Suprapubic skin (tissue), 4 donors: ENCODE data around the gene GLG1. TPM values are rescaled to one million over a fixed set of nuclear protein-coding genes. Genes with fewer than 3 reads are reported as not detected.

Experiments
- DNase-seq, 2 donors: peaks; one replicate each; pipeline ENCODE4 v3.0.0-alpha.2; 2019; ENCODE audit warnings: low spot score in 2 of 2
- H3K27ac ChIP-seq: fragments of 200-600 bp; sonication (generic); one replicate; pipeline ENCODE4 v1.5.1; 2019
- H3K27me3 ChIP-seq: fragments of 200-600 bp; sonication (generic); one replicate; pipeline ENCODE4 v1.5.1; 2019
- H3K36me3 ChIP-seq: fragments of 200-600 bp; sonication (generic); one replicate; pipeline ENCODE4 v1.5.1; 2019
- H3K4me1 ChIP-seq: fragments of 200-600 bp; sonication (generic); one replicate; pipeline ENCODE4 v1.5.1; 2019
- H3K4me3 ChIP-seq: fragments of 200-600 bp; sonication (generic); one replicate; pipeline ENCODE4 v1.5.1; 2019; ENCODE audit warnings: mild to moderate bottlenecking
- H3K9me3 ChIP-seq: fragments of 200-600 bp; sonication (generic); one replicate; pipeline ENCODE4 v1.5.1; 2019
- EP300 ChIP-seq: sonication (generic); formaldehyde crosslinking; IDR thresholded peaks from one replicate; pipeline ENCODE4 v1.6.1; 2017; ENCODE audit warnings: antibody characterized with exemption
- POLR2A ChIP-seq, 2 donors: fragments of 450-650 bp; IDR thresholded peaks; one replicate each; pipeline ENCODE4 v1.6.1; 2017; ENCODE audit warnings: antibody characterized with exemption in 2 of 2, mild to moderate bottlenecking in 2 of 2, moderate library complexity in 2 of 2
- POLR2AphosphoS5 ChIP-seq, 3 donors: sonication (generic); formaldehyde crosslinking; IDR thresholded peaks; one replicate each; pipeline ENCODE4 v1.6.1; 2017; ENCODE audit warnings: antibody characterized with exemption in 3 of 3
- WGBS: methylation state at CpG from one replicate; pipeline ENCODE4 v1.1.5; 2018; 5-methylcytosine and 5-hydroxymethylcytosine counted together
- total RNA-seq, 4 donors: library from RNA; depleted of rRNA; stranded (reverse); fragments of >200 nt; gene quantifications; one replicate each; pipeline ENCODE4 v1.1.0, GENCODE V29; 2016
- TF ChIP-seq, protein P1 (sequence below), 2 donors: fragments of 200-600 bp in 1 of 2; fragments of 450-650 bp in 1 of 2; sonication (generic) in 1 of 2; IDR thresholded peaks; one replicate each; pipeline ENCODE4 v1.5.1; 2016 to 2019; ENCODE audit warnings: antibody characterized with exemption in 2 of 2, mild to moderate bottlenecking in 1 of 2, moderate library complexity in 1 of 2

Gene GLG1
- total RNA-seq, 4 donors from 2014 or later, result 62.5 to 160 (median 89.6) TPM

DNA sequence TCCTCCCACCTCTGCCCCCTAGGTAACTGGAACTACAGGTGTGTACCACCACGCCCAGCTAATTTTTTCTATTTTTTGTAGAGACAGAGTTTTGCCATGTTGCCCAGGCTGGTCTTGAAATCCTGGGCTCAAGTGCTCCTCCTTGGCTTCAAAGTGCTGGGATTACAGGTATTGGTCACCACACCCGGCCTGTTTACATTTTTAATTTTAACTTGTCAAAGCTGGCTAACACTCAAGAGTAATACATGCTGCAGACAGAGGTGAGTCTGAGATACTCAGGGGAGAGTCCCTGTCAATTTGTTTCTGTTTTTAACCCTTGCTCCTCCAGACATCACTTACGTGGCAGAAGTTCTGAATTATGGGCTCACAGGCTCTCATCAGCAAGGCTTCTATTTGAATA, 134.9 kb downstream of the GLG1 start:
- no peak for TF ChIP-seq EP300
- no peak for TF ChIP-seq POLR2AphosphoS5 (IDR thresholded peaks at IDR 0.05)
- TF ChIP-seq, protein P1, sequence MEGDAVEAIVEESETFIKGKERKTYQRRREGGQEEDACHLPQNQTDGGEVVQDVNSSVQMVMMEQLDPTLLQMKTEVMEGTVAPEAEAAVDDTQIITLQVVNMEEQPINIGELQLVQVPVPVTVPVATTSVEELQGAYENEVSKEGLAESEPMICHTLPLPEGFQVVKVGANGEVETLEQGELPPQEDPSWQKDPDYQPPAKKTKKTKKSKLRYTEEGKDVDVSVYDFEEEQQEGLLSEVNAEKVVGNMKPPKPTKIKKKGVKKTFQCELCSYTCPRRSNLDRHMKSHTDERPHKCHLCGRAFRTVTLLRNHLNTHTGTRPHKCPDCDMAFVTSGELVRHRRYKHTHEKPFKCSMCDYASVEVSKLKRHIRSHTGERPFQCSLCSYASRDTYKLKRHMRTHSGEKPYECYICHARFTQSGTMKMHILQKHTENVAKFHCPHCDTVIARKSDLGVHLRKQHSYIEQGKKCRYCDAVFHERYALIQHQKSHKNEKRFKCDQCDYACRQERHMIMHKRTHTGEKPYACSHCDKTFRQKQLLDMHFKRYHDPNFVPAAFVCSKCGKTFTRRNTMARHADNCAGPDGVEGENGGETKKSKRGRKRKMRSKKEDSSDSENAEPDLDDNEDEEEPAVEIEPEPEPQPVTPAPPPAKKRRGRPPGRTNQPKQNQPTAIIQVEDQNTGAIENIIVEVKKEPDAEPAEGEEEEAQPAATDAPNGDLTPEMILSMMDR (IDR thresholded peaks at IDR 0.05), result no peak
- Histone ChIP-seq H3K36me3 (peaks cover 85% of the 10 kb centered on the region), H3K27ac (no peak overlapping the region), H3K27me3 (no peaks in the 10 kb centered on the region), H3K4me3 (no peak overlapping the region), H3K4me1 (peaks cover 7% of the 10 kb centered on the region), H3K9me3 (no peaks in the 10 kb centered on the region)
- WGBS, result 52% methylated on average over 3 of the region's 3 CpGs
- DNase-seq, result no peak

DNA sequence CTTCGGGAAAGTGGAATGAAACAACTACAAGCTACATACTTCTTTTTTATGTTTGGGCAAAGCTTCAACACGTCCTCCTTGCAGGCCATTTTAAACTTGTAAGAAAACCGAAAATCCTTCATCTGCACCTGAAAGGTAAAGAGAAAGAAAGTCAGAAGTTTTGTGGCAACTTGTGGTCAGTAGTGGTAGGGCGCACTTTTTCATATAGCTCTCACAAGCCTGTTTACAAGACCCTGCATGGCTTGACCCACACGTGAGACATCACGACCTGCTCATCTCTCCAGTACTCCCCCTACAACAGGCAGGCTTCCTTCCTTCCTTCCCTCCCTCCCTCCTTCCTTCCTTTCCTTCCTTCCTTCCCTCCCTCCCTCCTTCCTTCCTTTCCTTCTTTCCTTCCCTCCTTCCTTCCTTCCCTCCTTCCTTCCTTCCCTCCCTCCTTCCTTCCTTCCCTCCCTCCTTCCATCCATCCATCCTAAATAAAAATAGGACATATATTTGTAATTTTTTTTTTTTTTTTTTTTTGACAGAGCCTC, 136.9 kb downstream of the GLG1 start:
- H3K4me3 ChIP-seq, result no peak overlapping the region
- H3K27me3 ChIP-seq, result no peaks in the 10 kb centered on the region
- H3K4me1 ChIP-seq, result peaks cover 7% of the 10 kb centered on the region
- TF ChIP-seq EP300, result no peak
- TF ChIP-seq POLR2A (IDR thresholded peaks at IDR 0.05), result no peak
- H3K9me3 ChIP-seq, result no peaks in the 10 kb centered on the region
- 83% methylated on average over 5 of the region's 6 CpGs for WGBS
- no peak overlapping the region for H3K27ac ChIP-seq
- peaks cover 86% of the 10 kb centered on the region for H3K36me3 ChIP-seq
- DNase-seq, result no peak

DNA sequence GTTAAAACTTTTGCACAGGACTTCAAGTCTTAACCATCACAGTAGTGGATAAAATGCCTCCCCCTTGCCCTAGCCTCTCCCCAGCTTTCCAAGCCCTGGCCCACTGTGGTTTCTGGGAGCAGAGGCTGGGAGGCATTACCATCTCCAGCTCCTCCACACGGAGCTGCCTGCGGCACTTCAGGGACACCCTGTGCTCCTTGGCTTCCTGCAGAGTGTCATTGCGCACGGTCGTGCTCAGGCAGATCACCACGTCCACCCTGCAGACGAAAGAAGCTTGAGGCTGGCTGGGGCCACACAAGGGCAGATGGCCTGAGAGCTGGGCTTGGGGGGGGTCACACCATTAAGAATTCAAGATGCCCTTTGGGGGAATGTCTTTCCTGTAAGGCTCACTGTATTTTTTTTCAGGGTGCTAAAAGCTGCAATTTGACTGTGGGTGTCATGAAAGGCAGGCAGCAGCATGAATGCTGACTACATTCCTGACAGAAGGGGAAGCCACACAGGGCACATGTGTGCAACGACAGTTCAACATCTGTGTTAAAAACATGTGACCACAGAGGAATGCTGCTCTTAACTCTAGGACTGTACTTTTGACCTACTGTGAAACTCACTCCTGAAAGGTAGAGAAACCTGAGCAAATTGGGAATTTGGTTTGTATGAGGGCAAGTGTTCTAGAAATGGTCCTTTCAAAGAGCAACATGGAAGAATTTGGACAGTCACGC, 137.9 kb downstream of the GLG1 start:
- Histone ChIP-seq H3K4me3 (no peak overlapping the region), H3K4me1 (peaks cover 7% of the 10 kb centered on the region), H3K9me3 (no peaks in the 10 kb centered on the region), H3K36me3 (peaks cover 86% of the 10 kb centered on the region), H3K27me3 (no peaks in the 10 kb centered on the region), H3K27ac (no peak overlapping the region)
- no peak for DNase-seq
- WGBS, result 75% methylated on average over 9 of the region's 9 CpGs
- TF ChIP-seq POLR2A (IDR thresholded peaks at IDR 0.05), result no peak

DNA sequence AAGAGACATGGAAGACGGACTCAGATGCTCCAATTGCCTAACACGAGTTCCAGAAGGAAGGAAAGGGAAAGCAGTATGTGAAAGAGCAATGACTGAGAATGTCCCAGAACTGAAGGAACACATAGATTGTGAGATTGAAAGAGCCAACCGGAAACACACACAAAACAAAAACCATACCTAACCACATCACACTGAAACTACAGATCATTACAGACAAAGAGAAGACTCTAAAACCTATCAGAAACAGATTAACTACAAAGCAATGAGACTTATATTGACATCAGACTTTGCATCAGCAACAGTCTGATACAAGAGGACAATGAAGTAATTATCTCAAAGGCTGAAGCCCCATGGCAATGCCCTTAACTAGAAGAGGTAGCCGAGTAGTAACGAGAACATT, 140.0 kb downstream of the GLG1 start:
- TF ChIP-seq, protein P1 (IDR thresholded peaks at IDR 0.05), result no peak
- TF ChIP-seq EP300 (no peak), POLR2A (IDR thresholded peaks at IDR 0.05) (no peak), POLR2AphosphoS5 (IDR thresholded peaks at IDR 0.05) (no peak)
- Histone ChIP-seq H3K36me3 (peaks cover 97% of the 10 kb centered on the region), H3K27ac (no peak overlapping the region), H3K4me3 (no peak overlapping the region), H3K27me3 (no peaks in the 10 kb centered on the region), H3K4me1 (no peaks in the 10 kb centered on the region), H3K9me3 (no peaks in the 10 kb centered on the region)
- 81% methylated on average over 5 of the region's 5 CpGs for whole genome bisulfite sequencing
- no peak for DNase-seq

DNA sequence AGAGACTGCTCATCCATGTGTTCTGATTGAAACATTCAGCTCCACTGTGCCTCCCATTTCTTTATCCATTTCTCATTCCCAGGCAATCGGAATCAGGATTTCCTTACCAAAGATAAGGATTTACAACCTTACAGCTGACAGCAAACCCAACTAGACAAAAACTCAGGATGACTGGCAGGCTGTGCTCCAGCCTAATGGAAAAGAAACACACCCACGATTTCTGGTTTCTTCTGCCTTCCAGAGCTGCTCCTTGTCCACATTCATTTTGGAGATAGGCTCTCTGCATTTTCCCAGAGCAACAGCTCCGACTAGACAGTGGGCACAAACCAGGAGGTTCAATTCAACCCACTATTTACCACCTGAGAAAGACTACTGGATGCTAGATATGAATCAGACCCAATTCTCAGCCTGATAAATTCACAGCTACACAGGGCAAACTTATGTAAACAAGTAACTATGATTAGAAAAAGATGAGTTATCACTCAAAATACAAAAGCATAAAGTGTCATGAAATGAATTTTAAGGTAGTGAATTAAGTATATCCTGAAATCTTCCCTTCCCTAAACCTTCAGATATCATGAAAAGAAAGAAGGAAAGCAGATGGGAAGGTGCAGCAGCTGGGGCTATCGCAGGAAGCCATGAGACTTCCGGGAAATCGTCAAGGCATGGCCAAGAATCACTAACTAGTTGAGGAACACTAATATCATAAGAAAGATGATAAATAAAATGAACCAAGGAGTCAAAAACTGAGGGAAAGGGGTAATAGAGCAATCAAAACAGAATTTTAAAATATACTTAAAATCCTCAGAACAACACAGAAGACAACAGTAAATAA, 140.8 kb downstream of the GLG1 start:
- no peak for DNase-seq
- H3K27me3 ChIP-seq, result no peaks in the 10 kb centered on the region
- no peaks in the 10 kb centered on the region for H3K9me3 ChIP-seq
- 87% methylated on average over 6 of the region's 6 CpGs for WGBS
- no peaks in the 10 kb centered on the region for H3K4me1 ChIP-seq
- peaks cover 97% of the 10 kb centered on the region for H3K36me3 ChIP-seq
- TF ChIP-seq, protein P1 (IDR thresholded peaks at IDR 0.05), result no peak
- no peak for TF ChIP-seq EP300
- TF ChIP-seq POLR2AphosphoS5 (IDR thresholded peaks at IDR 0.05), result no peak
- TF ChIP-seq POLR2A (IDR thresholded peaks at IDR 0.05), result no peak
- H3K4me3 ChIP-seq, result no peak overlapping the region
- no peak overlapping the region for H3K27ac ChIP-seq

DNA sequence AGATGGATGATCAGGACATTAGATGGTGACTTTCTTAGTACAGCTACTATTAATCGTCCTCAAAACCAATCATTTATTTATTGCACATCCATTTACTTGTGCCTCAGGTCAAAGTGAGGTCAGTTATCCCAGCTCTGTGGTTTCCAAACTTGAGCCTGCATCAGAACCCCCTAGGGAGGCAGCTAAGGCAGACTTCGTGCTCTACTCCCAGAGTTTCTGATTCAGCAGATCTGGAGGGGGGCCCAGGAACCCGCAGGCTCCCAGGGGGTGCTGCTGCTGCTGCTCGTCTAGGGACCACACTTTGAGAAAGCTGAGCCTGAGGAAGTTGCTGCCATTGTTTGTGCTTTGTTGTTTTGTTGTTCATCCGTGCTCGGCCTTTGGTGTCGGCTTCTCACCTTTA, 141.6 kb downstream of the GLG1 start:
- Histone ChIP-seq H3K36me3 (peaks cover 97% of the 10 kb centered on the region), H3K4me1 (no peaks in the 10 kb centered on the region), H3K27me3 (no peaks in the 10 kb centered on the region), H3K4me3 (no peak overlapping the region), H3K9me3 (no peaks in the 10 kb centered on the region), H3K27ac (no peak overlapping the region)
- no peak for DNase-seq
- WGBS, result 79% methylated on average over 7 of the region's 7 CpGs
- no peak for TF ChIP-seq POLR2A (IDR thresholded peaks at IDR 0.05)
- no peak for TF ChIP-seq POLR2AphosphoS5 (IDR thresholded peaks at IDR 0.05)
- TF ChIP-seq, protein P1 (IDR thresholded peaks at IDR 0.05), result no peak
- TF ChIP-seq EP300, result no peak
